OCI-LY1 (cell line): ENCODE data around the gene BTBD9.

Source experiments
- H2AFZ ChIP-seq: fragments of 200-600 bp; sonication (generic), shearing (Covaris generic); 2 replicates; pipeline ENCODE4 v1.6.0; 2014; ENCODE audit warnings: antibody characterized with exemption, mild to moderate bottlenecking, low read length
- H3F3A ChIP-seq: fragments of 200-600 bp; sonication (generic), shearing (Covaris generic); 2 replicates; pipeline ENCODE4 v1.6.0; 2014; ENCODE audit warnings: mild to moderate bottlenecking, antibody characterized with exemption, low read length, moderate library complexity; ENCODE audit not compliant: insufficient read depth
- H3K27ac ChIP-seq: fragments of 200-600 bp; sonication (generic); 2 replicates; pipeline ENCODE4 v1.5.1; 2014; ENCODE audit warnings: low read length, mixed run types, mild to moderate bottlenecking, low read depth; ENCODE audit not compliant: poor library complexity, severe bottlenecking
- H3K27me3 ChIP-seq: fragments of 200-600 bp; sonication (generic); 2 replicates; pipeline ENCODE4 v1.6.0; 2014; ENCODE audit warnings: antibody characterized with exemption, mild to moderate bottlenecking, low read length, moderate library complexity; ENCODE audit not compliant: insufficient read depth
- H3K36me3 ChIP-seq: fragments of 200-600 bp; sonication (generic); 2 replicates; pipeline ENCODE4 v1.6.1; 2014; ENCODE audit warnings: mild to moderate bottlenecking, antibody characterized with exemption, low read length, moderate library complexity, mixed read lengths; ENCODE audit not compliant: insufficient read depth
- H3K4me1 ChIP-seq: fragments of 200-600 bp; sonication (generic); 2 replicates; pipeline ENCODE4 v1.5.1; 2014; ENCODE audit warnings: mild to moderate bottlenecking, low read length, moderate library complexity; ENCODE audit not compliant: insufficient read depth, severe bottlenecking
- H3K4me2 ChIP-seq: fragments of 200-600 bp; sonication (generic), shearing (Covaris generic); 2 replicates; pipeline ENCODE4 v1.6.1; 2014; ENCODE audit warnings: low read length
- H3K4me3 ChIP-seq: fragments of 200-600 bp; sonication (generic); 2 replicates; pipeline ENCODE4 v1.5.1; 2014; ENCODE audit warnings: low read length, low read depth, mild to moderate bottlenecking, mixed read lengths; ENCODE audit not compliant: poor library complexity, severe bottlenecking
- H3K79me2 ChIP-seq: fragments of 200-600 bp; shearing (Covaris generic); 2 replicates; pipeline ENCODE4 v1.6.1; 2016; ENCODE audit warnings: mixed run types, low read length, mixed read lengths; ENCODE audit not compliant: insufficient read depth
- H3K9ac ChIP-seq: fragments of 200-600 bp; sonication (generic), shearing (Covaris generic); 2 replicates; pipeline ENCODE4 v1.6.1; 2014; ENCODE audit warnings: mild to moderate bottlenecking, low read length, mixed read lengths
- H3K9me2 ChIP-seq: fragments of 200-600 bp; sonication (generic), shearing (Covaris generic); 2 replicates; pipeline ENCODE4 v1.6.1; 2014; ENCODE audit warnings: low read depth, mild to moderate bottlenecking, low read length, mixed read lengths
- H3K9me3 ChIP-seq: fragments of 200-600 bp; shearing (Covaris generic); 2 replicates; pipeline ENCODE4 v1.6.1; 2014; ENCODE audit warnings: low read length, mixed read lengths
- H4K20me1 ChIP-seq: fragments of 200-600 bp; sonication (generic), shearing (Covaris generic); 2 replicates; pipeline ENCODE4 v1.6.0; 2016; ENCODE audit warnings: mild to moderate bottlenecking, low read length; ENCODE audit not compliant: insufficient read depth
- EZH2 ChIP-seq: fragments of 200-600 bp; sonication (generic), shearing (Covaris generic); IDR thresholded peaks from 2 replicates; pipeline ENCODE4 v1.8.0; 2017; ENCODE audit warnings: borderline replicate concordance, mixed run types, mild to moderate bottlenecking, antibody characterized with exemption, low read length, moderate library complexity, mixed read lengths
- TF ChIP-seq, protein P1 (sequence below): fragments of 200-600 bp; sonication (generic), shearing (Covaris generic); IDR thresholded peaks from 2 replicates; pipeline ENCODE4 v1.5.1; 2017; ENCODE audit warnings: mild to moderate bottlenecking, antibody characterized with exemption, low read length, moderate library complexity, mixed read lengths

BTBD9 gene

DNA sequence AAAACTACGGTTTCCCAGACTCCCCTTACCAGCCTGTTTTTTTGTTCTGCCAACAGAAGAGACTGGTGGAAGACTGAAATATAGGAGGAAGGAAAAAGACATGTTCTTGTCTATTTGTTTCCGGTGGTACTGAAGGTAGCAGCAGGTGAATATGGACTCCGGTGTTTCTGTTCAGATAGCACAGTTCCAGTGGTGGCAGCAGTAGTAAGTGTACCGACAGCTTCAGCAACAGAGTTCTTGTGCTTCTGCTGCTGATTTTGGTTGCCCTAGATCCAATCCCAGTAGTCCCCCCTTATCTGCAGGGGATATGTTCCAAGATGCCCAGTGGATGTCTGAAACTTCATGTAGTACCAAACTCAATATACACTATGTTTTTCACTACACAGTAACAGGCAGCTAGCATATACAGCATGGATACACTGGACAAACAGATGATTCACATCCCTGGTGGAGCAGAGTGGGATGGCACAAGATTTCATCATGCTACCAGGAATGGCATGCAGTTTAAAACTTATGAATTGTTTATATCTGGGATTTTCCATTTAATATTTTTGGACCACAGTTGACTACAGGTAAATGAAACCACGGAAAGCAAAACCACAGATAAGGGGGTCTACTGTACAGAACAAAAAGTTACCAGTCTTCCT, 301.8 kb downstream of the BTBD9 start:
- Histone ChIP-seq H3K4me2 (no peak overlapping the region), H2AFZ (no peak overlapping the region), H3K9me2 (no peaks in the 10 kb centered on the region), H3K27me3 (no peaks in the 10 kb centered on the region), H3F3A (no peaks in the 10 kb centered on the region), H3K27ac (no peak overlapping the region), H3K36me3 (no peaks in the 10 kb centered on the region), H3K9ac (no peak overlapping the region), H3K79me2 (no peaks in the 10 kb centered on the region), H3K4me3 (no peak overlapping the region), H3K4me1 (no peaks in the 10 kb centered on the region), H4K20me1 (no peaks in the 10 kb centered on the region), H3K9me3 (no peaks in the 10 kb centered on the region)
- no peak for TF ChIP-seq EZH2
- TF ChIP-seq, protein P1, sequence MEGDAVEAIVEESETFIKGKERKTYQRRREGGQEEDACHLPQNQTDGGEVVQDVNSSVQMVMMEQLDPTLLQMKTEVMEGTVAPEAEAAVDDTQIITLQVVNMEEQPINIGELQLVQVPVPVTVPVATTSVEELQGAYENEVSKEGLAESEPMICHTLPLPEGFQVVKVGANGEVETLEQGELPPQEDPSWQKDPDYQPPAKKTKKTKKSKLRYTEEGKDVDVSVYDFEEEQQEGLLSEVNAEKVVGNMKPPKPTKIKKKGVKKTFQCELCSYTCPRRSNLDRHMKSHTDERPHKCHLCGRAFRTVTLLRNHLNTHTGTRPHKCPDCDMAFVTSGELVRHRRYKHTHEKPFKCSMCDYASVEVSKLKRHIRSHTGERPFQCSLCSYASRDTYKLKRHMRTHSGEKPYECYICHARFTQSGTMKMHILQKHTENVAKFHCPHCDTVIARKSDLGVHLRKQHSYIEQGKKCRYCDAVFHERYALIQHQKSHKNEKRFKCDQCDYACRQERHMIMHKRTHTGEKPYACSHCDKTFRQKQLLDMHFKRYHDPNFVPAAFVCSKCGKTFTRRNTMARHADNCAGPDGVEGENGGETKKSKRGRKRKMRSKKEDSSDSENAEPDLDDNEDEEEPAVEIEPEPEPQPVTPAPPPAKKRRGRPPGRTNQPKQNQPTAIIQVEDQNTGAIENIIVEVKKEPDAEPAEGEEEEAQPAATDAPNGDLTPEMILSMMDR, result no peak

DNA sequence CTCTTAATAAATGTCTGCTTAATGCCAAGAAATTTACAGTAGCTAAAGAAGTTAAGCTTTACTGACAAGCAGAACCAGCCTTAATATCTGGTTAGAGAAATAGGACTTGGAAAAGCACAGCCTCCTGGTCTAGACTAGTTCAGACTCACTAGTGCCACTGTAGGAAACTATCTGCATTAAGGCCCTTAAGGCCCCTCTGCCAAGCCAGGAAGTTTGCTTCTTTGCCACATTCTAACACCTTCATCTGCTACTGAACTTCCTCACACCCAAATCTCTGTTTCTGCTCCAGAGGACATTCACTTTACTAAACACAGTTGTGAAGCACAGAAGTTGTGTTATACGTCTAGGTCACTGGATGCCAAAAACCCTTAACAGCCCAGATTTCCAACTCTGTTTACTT, 302.8 kb downstream of the BTBD9 start:
- Histone ChIP-seq H3K4me3 (no peak overlapping the region), H3K9me2 (no peaks in the 10 kb centered on the region), H3K27me3 (no peaks in the 10 kb centered on the region), H2AFZ (no peak overlapping the region), H3K4me1 (no peaks in the 10 kb centered on the region), H3K27ac (no peak overlapping the region), H3K9ac (no peak overlapping the region), H3K4me2 (no peak overlapping the region), H3K79me2 (no peaks in the 10 kb centered on the region), H4K20me1 (no peaks in the 10 kb centered on the region), H3K9me3 (no peaks in the 10 kb centered on the region), H3F3A (no peaks in the 10 kb centered on the region), H3K36me3 (no peaks in the 10 kb centered on the region)
- no peak for TF ChIP-seq EZH2
- TF ChIP-seq, protein P1, result no peak

GRCh38 chr6:38326837-38327236, 312.9 kb downstream of the BTBD9 start:
- Histone ChIP-seq H3K9ac (no peak overlapping the region), H4K20me1 (no peaks in the 10 kb centered on the region), H3K36me3 (no peaks in the 10 kb centered on the region), H3K27me3 (no peaks in the 10 kb centered on the region), H3K79me2 (no peaks in the 10 kb centered on the region), H3K4me2 (no peak overlapping the region), H3K27ac (no peak overlapping the region), H2AFZ (no peak overlapping the region), H3F3A (no peaks in the 10 kb centered on the region), H3K4me1 (no peaks in the 10 kb centered on the region), H3K4me3 (no peak overlapping the region), H3K9me3 (no peaks in the 10 kb centered on the region), H3K9me2 (no peaks in the 10 kb centered on the region)
- TF ChIP-seq, protein P1, result no peak
- TF ChIP-seq EZH2, result no peak
